H1 (cell line): ENCODE measurements around the gene ASB14. TPM values are rescaled to one million over a fixed set of nuclear protein-coding genes. Genes with fewer than 3 reads are reported as not detected.

Experiments used
- CTCF ChIA-PET: fragments of 300-600 bp; sonication (Branson Sonifier 250); formaldehyde crosslinking; loops from one replicate; lab custom pipeline; 2021; ENCODE audit not compliant: partially characterized antibody; lab: Charles Lee
- POLR2A ChIA-PET: fragments of 300-600 bp; sonication (Branson Sonifier 250); formaldehyde crosslinking; loops from one replicate; lab custom pipeline; 2021; ENCODE audit warnings: inconsistent platforms; ENCODE audit not compliant: partially characterized antibody; lab: Charles Lee
- DNase-seq, 2 experiments: peaks; one replicate each; pipeline versions ENCODE4 v3.0.0 to v3.0.0-alpha.2; 2010 to 2022; ENCODE audit warnings: low spot score in 2 of 2, low read depth in 1 of 2, mixed read lengths in 1 of 2
- FAIRE-seq: peaks from 2 replicates; lab custom pipeline; 2011; peaks lifted over from hg19 to GRCh38; lab: Jason Lieb, UNC
- H2AFZ ChIP-seq: 2 replicates; pipeline ENCODE4 v1.8.1; 2012; ENCODE audit warnings: low read length, inconsistent platforms
- H2AK5ac ChIP-seq: 2 replicates; pipeline ENCODE4 v1.6.1; 2013; ENCODE audit warnings: low read depth, low read length
- H2BK120ac ChIP-seq: replicated peaks from 2 replicates; pipeline ENCODE3; 2013; ENCODE audit warnings: low read depth, low read length, inconsistent platforms
- H2BK12ac ChIP-seq: 2 replicates; pipeline ENCODE4 v1.6.1; 2013; ENCODE audit warnings: low read depth, low read length
- H2BK15ac ChIP-seq: 2 replicates; pipeline ENCODE4 v1.6.1; 2013; ENCODE audit warnings: low read length
- H2BK20ac ChIP-seq: 2 replicates; pipeline ENCODE4 v1.6.1; 2013; ENCODE audit warnings: low read length
- H2BK5ac ChIP-seq: 2 replicates; pipeline ENCODE4 v1.6.1; 2013; ENCODE audit warnings: low read depth, low read length
- H3K14ac ChIP-seq: 2 replicates; pipeline ENCODE4 v1.6.1; 2013; ENCODE audit warnings: inconsistent platforms; ENCODE audit not compliant: insufficient read length
- H3K18ac ChIP-seq: 2 replicates; pipeline ENCODE4 v1.6.1; 2013; ENCODE audit warnings: low read length; ENCODE audit errors: extremely low read depth
- H3K23ac ChIP-seq: 2 replicates; pipeline ENCODE4 v1.6.1; 2013; ENCODE audit warnings: inconsistent platforms; ENCODE audit not compliant: insufficient read length
- H3K23me2 ChIP-seq: 2 replicates; pipeline ENCODE4 v1.6.1; 2013; ENCODE audit warnings: low read depth, low read length
- H3K27ac ChIP-seq: 2 replicates; pipeline ENCODE4 v1.6.1; 2011; ENCODE audit warnings: low read depth, low read length, inconsistent platforms
- H3K27me3 ChIP-seq, 4 experiments: replicated peaks in 1 of 4; 1 replicate in 1 of 4; 2 replicates in 3 of 4; pipeline versions ENCODE4 v1.6.1 to v1.8.1; 2011 to 2013; ENCODE audit warnings: low read length in 3 of 4, mild to moderate bottlenecking in 3 of 4, inconsistent platforms in 2 of 4, mixed read lengths in 2 of 4, moderate library complexity in 1 of 4; ENCODE audit not compliant: control insufficient read depth in 3 of 4, insufficient read depth in 3 of 4; ENCODE audit errors: extremely low read depth in 1 of 4
- H3K36me3 ChIP-seq, 4 experiments: 2 replicates each; pipeline versions ENCODE4 v1.6.1 to v1.8.1; 2011 to 2013; ENCODE audit warnings: mild to moderate bottlenecking in 4 of 4, low read length in 3 of 4, moderate library complexity in 2 of 4, control low read depth in 1 of 4, inconsistent platforms in 1 of 4; ENCODE audit not compliant: insufficient read depth in 4 of 4, control insufficient read depth in 2 of 4
- H3K4ac ChIP-seq: replicated peaks from 2 replicates; pipeline ENCODE3; 2013; ENCODE audit warnings: low read length, low read depth, mixed read lengths, inconsistent platforms; ENCODE audit not compliant: insufficient read length
- H3K4me1 ChIP-seq, 4 experiments: replicated peaks in 1 of 4; 1 replicate in 1 of 4; 2 replicates in 3 of 4; pipeline versions ENCODE4 v1.6.1 to v1.8.1; 2011 to 2013; ENCODE audit warnings: low read length in 3 of 4, inconsistent platforms in 2 of 4, mixed read lengths in 1 of 4; ENCODE audit not compliant: insufficient read depth in 4 of 4, control insufficient read depth in 3 of 4
- H3K4me2 ChIP-seq, 2 experiments: 2 replicates each; pipeline versions ENCODE4 v1.6.1 to v1.8.1; 2011 to 2013; ENCODE audit warnings: low read depth in 2 of 2, low read length in 2 of 2, control low read depth in 1 of 2, inconsistent platforms in 1 of 2, mild to moderate bottlenecking in 1 of 2; ENCODE audit not compliant: insufficient read depth in 1 of 2
- H3K4me3 ChIP-seq, 4 experiments: fragments of 200-600, 300-600 bp in 1 of 4; sonication (generic), shearing (Covaris generic), sonication (Bioruptor Twin) in 1 of 4; 2 replicates each; pipeline versions ENCODE4 v1.5.1 to v1.8.1; 2011 to 2016; ENCODE audit warnings: low read length in 4 of 4, low read depth in 3 of 4, control low read depth in 2 of 4, inconsistent platforms in 2 of 4, mild to moderate bottlenecking in 2 of 4, mixed read lengths in 1 of 4, moderate library complexity in 1 of 4; ENCODE audit not compliant: insufficient read depth in 2 of 4; ENCODE audit errors: extremely low read depth in 1 of 4
- H3K56ac ChIP-seq: replicated peaks from 2 replicates; pipeline ENCODE3; 2013; ENCODE audit warnings: low read depth, mild to moderate bottlenecking, mixed read lengths, low read length, inconsistent platforms; ENCODE audit not compliant: insufficient read length
- H3K79me1 ChIP-seq: 2 replicates; pipeline ENCODE4 v1.6.1; 2013; ENCODE audit warnings: low read depth, low read length, control low read depth
- H3K79me2 ChIP-seq, 2 experiments: 2 replicates each; pipeline versions ENCODE4 v1.6.1 to v1.8.1; 2012 to 2013; ENCODE audit warnings: low read length in 2 of 2, mild to moderate bottlenecking in 2 of 2, inconsistent platforms in 1 of 2; ENCODE audit not compliant: insufficient read depth in 2 of 2, control insufficient read depth in 1 of 2
- H3K9ac ChIP-seq, 4 experiments: replicated peaks in 1 of 4; 1 replicate in 1 of 4; 2 replicates in 3 of 4; pipeline versions ENCODE4 v1.6.1 to v1.8.1; 2011 to 2013; ENCODE audit warnings: low read depth in 3 of 4, low read length in 3 of 4, control low read depth in 2 of 4, mild to moderate bottlenecking in 2 of 4, moderate library complexity in 2 of 4, inconsistent platforms in 1 of 4; ENCODE audit errors: extremely low read depth in 1 of 4
- H3K9me3 ChIP-seq, 2 experiments: 2 replicates each; pipeline versions ENCODE4 v1.6.1 to v1.8.1; 2012 to 2013; ENCODE audit warnings: mild to moderate bottlenecking in 2 of 2, moderate library complexity in 2 of 2, control low read depth in 1 of 2, inconsistent platforms in 1 of 2, low read depth in 1 of 2, low read length in 1 of 2, mixed read lengths in 1 of 2; ENCODE audit not compliant: insufficient read depth in 2 of 2
- H4K20me1 ChIP-seq, 2 experiments: replicated peaks in 1 of 2; 2 replicates each; pipeline versions ENCODE3 to v1.8.1; 2011 to 2013; ENCODE audit warnings: inconsistent platforms in 2 of 2, low read length in 2 of 2, mild to moderate bottlenecking in 1 of 2; ENCODE audit not compliant: insufficient read depth in 2 of 2, control insufficient read depth in 1 of 2
- H4K5ac ChIP-seq: 2 replicates; pipeline ENCODE4 v1.6.1; 2013; ENCODE audit warnings: low read length, low read depth, mixed read lengths, inconsistent platforms; ENCODE audit not compliant: insufficient read length
- H4K8ac ChIP-seq: 2 replicates; pipeline ENCODE4 v1.8.0; 2013; ENCODE audit warnings: mild to moderate bottlenecking, moderate library complexity, low read length, inconsistent platforms; ENCODE audit not compliant: insufficient read depth; ENCODE audit errors: extremely low read depth
- H4K91ac ChIP-seq: replicated peaks from 2 replicates; pipeline ENCODE3; 2013; ENCODE audit warnings: low read length, mixed read lengths, inconsistent platforms; ENCODE audit not compliant: insufficient read length
- ASH2L ChIP-seq: fragments of 200-600, 300-600 bp; sonication (generic); IDR thresholded peaks from one replicate; pipeline ENCODE4 v1.7.1; 2017; ENCODE audit warnings: low read length
- BRCA1 ChIP-seq: IDR thresholded peaks from 2 replicates; pipeline ENCODE4 v1.6.1; 2012; ENCODE audit warnings: low read depth, low read length, improper control_type of control experiment
- CBX5 ChIP-seq: fragments of 300-800, 300-1000 bp; sonication (generic); IDR thresholded peaks from 2 replicates; pipeline ENCODE4 v1.7.1; 2016; ENCODE audit warnings: antibody characterized with exemption, low read length, low read depth
- CHD1 ChIP-seq: IDR thresholded peaks from 2 replicates; pipeline ENCODE4 v1.6.1; 2012; ENCODE audit warnings: low read depth, low read length, improper control_type of control experiment
- CREB1 ChIP-seq: IDR thresholded peaks from 2 replicates; pipeline ENCODE4 v1.6.1; 2012; ENCODE audit warnings: inconsistent platforms
- EGR1 ChIP-seq: IDR thresholded peaks from 2 replicates; pipeline ENCODE4 v1.6.1; 2011; ENCODE audit warnings: low read depth, low read length, borderline replicate concordance
- EZH2 ChIP-seq: fragments of 200-600 bp; sonication (generic); IDR thresholded peaks from 2 replicates; pipeline ENCODE4 v1.7.1; 2012; ENCODE audit warnings: low read depth, mild to moderate bottlenecking, moderate library complexity, low read length, inconsistent platforms; ENCODE audit not compliant: severe bottlenecking
- FOSL1 ChIP-seq: IDR thresholded peaks from 2 replicates; pipeline ENCODE4 v1.6.1; 2011; ENCODE audit warnings: mild to moderate bottlenecking, low read depth, low read length, moderate library complexity; ENCODE audit not compliant: insufficient read depth
- GABPA ChIP-seq: IDR thresholded peaks from 2 replicates; pipeline ENCODE4 v1.6.1; 2011; ENCODE audit warnings: mild to moderate bottlenecking, low read length, moderate library complexity, borderline replicate concordance; ENCODE audit not compliant: insufficient read depth
- KDM1A ChIP-seq: fragments of 200-600, 300-600 bp; sonication (generic); IDR thresholded peaks from 2 replicates; pipeline ENCODE4 v1.7.1; 2016; ENCODE audit warnings: mild to moderate bottlenecking, low read length, borderline replicate concordance
- POU5F1 ChIP-seq: IDR thresholded peaks from 2 replicates; pipeline ENCODE4 v1.6.1; 2011; ENCODE audit warnings: low read depth, mild to moderate bottlenecking, low read length, moderate library complexity
- RNF2 ChIP-seq: fragments of 200-900, 300-1000 bp; sonication (generic); IDR thresholded peaks from 2 replicates; pipeline ENCODE4 v1.7.1; 2016; ENCODE audit warnings: borderline replicate concordance, low read depth, mild to moderate bottlenecking, antibody characterized with exemption, low read length; ENCODE audit not compliant: poor library complexity, severe bottlenecking; ENCODE audit errors: missing control alignments
- YY1 ChIP-seq: IDR thresholded peaks from 2 replicates; pipeline ENCODE4 v1.6.1; 2011; ENCODE audit warnings: low read depth, mild to moderate bottlenecking, low read length
- WGBS, 2 experiments: shearing (Covaris generic) in 1 of 2; methylation state at CpG; one replicate each; pipeline versions ENCODE4 v1.1.6 to v1.1.7; 2013 to 2015; ENCODE audit warnings: low lambda C conversion rate in 2 of 2, mixed read lengths in 2 of 2, inconsistent platforms in 1 of 2, low coverage in 1 of 2, missing lambda C conversion rate in 1 of 2; ENCODE audit not compliant: insufficient replicate concordance in 2 of 2, insufficient coverage in 1 of 2, insufficient read length in 1 of 2; ENCODE audit errors: extremely low coverage in 1 of 2, missing lambda C conversion rate in 1 of 2; 5-methylcytosine and 5-hydroxymethylcytosine counted together
- polyA plus RNA-seq, 7 experiments: library from polyadenylated mRNA; depleted of rRNA in 3 of 7; stranded (reverse) in 5 of 7; unstranded in 2 of 7; fragments of >200 nt in 5 of 7; fragments of 200-250 nt in 2 of 7; gene quantifications; 1 replicate in 5 of 7; 2 replicates in 1 of 7; 4 replicates in 1 of 7; pipeline versions ENCODE4 v1.2.1 to v1.2.3, GENCODE V29; 2011 to 2013; ENCODE audit warnings: missing spikeins in 2 of 7, mixed read lengths in 2 of 7
- total RNA-seq: library from RNA; stranded (reverse); fragmentation: NEBNext Ultra II Directional; extraction: Animal tissue kit (Norgen Biotek cat#: 25700); gene quantifications from 2 replicates; pipeline ENCODE4 v1.2.1, GENCODE V29; 2021
- TF ChIP-seq, protein P1 (sequence below): IDR thresholded peaks from 2 replicates; pipeline ENCODE4 v1.6.1; 2011; ENCODE audit warnings: low read length, improper control_type of control experiment

Gene ASB14
- total and polyA plus RNA-seq, 2 of the 8 experiments (the other 6 are each of a cell fraction or from before 2014, with no cell fraction given) = not detected

DNA sequence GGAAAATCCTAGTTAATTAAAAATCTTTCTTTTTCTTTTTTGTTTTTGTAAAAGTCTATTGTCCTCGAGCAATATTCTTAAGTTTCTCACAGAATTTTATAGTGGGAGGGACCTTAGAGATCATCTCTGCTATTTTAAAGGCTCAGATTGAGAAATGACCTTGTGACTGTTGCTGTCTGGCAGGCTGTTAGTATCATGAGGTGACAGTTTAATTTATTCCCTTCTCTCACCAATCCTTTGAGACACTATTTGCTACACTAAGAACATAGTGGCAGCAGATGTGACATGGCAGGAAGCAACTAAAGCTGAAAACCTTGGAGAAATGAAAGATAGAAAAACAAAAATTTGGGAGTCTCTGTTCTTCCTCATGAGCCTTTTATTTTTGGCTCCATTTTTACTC, 40.1 kb downstream of the ASB14 start:
- Histone ChIP-seq H3K23ac (no peak overlapping the region), H3K23me2 (no peaks in the 10 kb centered on the region), H3K4me2 (no peak overlapping the region), H2BK120ac (no peak overlapping the region), H3K4me3 (no peak overlapping the region), H2AFZ (no peak overlapping the region), H3K27me3 (no peaks in the 10 kb centered on the region), H2BK5ac (no peak overlapping the region), H2BK12ac (no peak overlapping the region), H3K79me2 (no peaks in the 10 kb centered on the region), H4K20me1 (peaks cover 1 to 2% of the 10 kb centered on the region in 2 experiments), H3K27ac (no peak overlapping the region), H3K14ac (no peak overlapping the region), H3K18ac (no peak overlapping the region), H3K36me3 (peaks cover 0 to 7% (median 4%) of the 10 kb centered on the region in 4 experiments; a peak in 5 of 8 replicates), H3K9me3 (no peaks in the 10 kb centered on the region), H4K5ac (no peak overlapping the region), H3K56ac (no peak overlapping the region), H2AK5ac (no peak overlapping the region), H3K4me1 (no peaks in the 10 kb centered on the region), H3K79me1 (no peaks in the 10 kb centered on the region), H2BK20ac (no peak overlapping the region), H4K8ac (no peak overlapping the region), H3K4ac (no peak overlapping the region), H4K91ac (no peak overlapping the region), H2BK15ac (no peak overlapping the region), H3K9ac (no peak overlapping the region)
- POLR2A ChIA-PET = no interaction called here
- FAIRE-seq = no peak
- DNase-seq = no peak
- TF ChIP-seq YY1 (no peak), CBX5 (no peak), POU5F1 (no peak), CHD1 (no peak), KDM1A (no peak), BRCA1 (no peak), RNF2 (no peak), CREB1 (no peak), EGR1 (no peak), ASH2L (no peak), EZH2 (no peak), FOSL1 (no peak), GABPA (no peak)
- TF ChIP-seq, protein P1, sequence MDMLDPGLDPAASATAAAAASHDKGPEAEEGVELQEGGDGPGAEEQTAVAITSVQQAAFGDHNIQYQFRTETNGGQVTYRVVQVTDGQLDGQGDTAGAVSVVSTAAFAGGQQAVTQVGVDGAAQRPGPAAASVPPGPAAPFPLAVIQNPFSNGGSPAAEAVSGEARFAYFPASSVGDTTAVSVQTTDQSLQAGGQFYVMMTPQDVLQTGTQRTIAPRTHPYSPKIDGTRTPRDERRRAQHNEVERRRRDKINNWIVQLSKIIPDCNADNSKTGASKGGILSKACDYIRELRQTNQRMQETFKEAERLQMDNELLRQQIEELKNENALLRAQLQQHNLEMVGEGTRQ = no peak
- WGBS, 2 experiments = 94% methylated on average over 1 of the region's 1 CpG; no CpG with 5 or more reads in 1 of the 2 experiments
- CTCF ChIA-PET = no interaction called here
